Measurements from ENCODE around the gene ZEB1. TPM values are rescaled to one million over a fixed set of nuclear protein-coding genes. Genes with fewer than 3 reads are reported as not detected.

ZEB1 gene
- total and polyA plus RNA-seq, 10 of the 15 experiments (the other 5 are each of a cell fraction or from before 2014, with no cell fraction given) = 10.4 to 35.6 (median 24.5) TPM

DNA sequence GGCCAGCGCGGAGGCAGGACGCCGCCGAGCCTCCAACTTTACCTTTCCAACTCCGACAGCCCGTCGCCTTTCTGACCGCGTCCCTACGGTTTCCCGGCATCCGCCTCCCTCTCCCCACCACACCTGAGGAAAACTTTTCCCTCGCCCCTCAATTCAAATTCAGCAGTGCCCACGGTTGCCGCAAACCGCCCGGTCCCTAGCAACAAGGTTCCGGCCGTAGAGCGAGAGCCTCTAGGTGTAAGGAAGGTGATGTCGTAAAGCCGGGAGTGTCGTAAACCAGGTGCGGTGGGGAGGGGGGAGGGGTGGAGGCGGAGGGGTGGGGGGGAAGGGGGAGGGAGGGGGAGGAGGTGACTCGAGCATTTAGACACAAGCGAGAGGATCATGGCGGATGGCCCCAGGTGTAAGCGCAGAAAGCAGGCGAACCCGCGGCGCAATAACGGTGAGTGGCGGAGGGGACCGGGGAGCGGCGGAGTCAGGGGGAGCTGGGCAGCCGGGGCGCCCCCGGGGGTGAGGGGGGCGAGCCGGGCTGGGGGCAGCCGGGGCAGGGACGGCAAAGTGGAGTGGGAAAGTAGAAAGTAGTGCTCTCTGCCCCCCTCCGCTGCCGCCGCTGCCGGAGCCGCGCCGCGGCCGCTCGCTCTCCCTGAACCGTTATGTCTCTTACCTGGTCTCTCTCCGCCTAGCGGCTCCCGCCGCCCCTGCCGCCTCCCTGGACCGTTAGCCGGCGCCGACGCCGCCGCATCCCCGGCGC lies at the start of gene ZEB1 (continued):
- no peak for TF ChIP-seq PAX5 (IDR thresholded peaks at IDR 0.05; ENCODE audit: borderline replicate concordance, low read depth, low read length)
- TF ChIP-seq, protein P1, sequence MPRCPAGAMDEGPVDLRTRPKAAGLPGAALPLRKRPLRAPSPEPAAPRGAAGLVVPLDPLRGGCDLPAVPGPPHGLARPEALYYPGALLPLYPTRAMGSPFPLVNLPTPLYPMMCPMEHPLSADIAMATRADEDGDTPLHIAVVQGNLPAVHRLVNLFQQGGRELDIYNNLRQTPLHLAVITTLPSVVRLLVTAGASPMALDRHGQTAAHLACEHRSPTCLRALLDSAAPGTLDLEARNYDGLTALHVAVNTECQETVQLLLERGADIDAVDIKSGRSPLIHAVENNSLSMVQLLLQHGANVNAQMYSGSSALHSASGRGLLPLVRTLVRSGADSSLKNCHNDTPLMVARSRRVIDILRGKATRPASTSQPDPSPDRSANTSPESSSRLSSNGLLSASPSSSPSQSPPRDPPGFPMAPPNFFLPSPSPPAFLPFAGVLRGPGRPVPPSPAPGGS (IDR thresholded peaks at IDR 0.05; ENCODE audit: borderline replicate concordance, insufficient read depth, low read depth, low read length, poor library complexity, severe bottlenecking) = no peak
- TF ChIP-seq IRF4 (IDR thresholded peaks at IDR 0.05; ENCODE audit: low read depth, low read length) = no peak
- TF ChIP-seq EP300 (IDR thresholded peaks at IDR 0.05; ENCODE audit: borderline replicate concordance in 1 of 2, control insufficient read depth in 1 of 2, low read depth in 2 of 2, low read length in 2 of 2) = peak in 1 of 2 experiments; percentile 41; a peak in 1 of 4 replicates
- TF ChIP-seq TARDBP (IDR thresholded peaks at IDR 0.05; ENCODE audit: borderline replicate concordance) = no peak; the same call in 1 of the 2 replicates
- peak; percentile 80; the same call in 1 of the 2 replicates for TF ChIP-seq POLR2AphosphoS2 (IDR thresholded peaks at IDR 0.05; ENCODE audit: low read depth, low read length)
- TF ChIP-seq SPI1 (IDR thresholded peaks at IDR 0.05; ENCODE audit: borderline replicate concordance, insufficient read depth, low read depth, low read length) = no peak
- TF ChIP-seq PAX8 (IDR thresholded peaks at IDR 0.05) = no peak
- TF ChIP-seq, protein P2, sequence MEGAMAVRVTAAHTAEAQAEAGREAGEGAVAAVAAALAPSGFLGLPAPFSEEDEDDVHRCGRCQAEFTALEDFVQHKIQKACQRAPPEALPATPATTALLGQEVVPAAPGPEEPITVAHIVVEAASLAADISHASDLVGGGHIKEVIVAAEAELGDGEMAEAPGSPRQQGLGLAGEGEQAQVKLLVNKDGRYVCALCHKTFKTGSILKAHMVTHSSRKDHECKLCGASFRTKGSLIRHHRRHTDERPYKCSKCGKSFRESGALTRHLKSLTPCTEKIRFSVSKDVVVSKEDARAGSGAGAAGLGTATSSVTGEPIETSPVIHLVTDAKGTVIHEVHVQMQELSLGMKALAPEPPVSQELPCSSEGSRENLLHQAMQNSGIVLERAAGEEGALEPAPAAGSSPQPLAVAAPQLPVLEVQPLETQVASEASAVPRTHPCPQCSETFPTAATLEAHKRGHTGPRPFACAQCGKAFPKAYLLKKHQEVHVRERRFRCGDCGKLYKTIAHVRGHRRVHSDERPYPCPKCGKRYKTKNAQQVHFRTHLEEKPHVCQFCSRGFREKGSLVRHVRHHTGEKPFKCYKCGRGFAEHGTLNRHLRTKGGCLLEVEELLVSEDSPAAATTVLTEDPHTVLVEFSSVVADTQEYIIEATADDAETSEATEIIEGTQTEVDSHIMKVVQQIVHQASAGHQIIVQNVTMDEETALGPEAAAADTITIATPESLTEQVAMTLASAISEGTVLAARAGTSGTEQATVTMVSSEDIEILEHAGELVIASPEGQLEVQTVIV (IDR thresholded peaks at IDR 0.05; ENCODE audit: borderline replicate concordance, partially characterized antibody) = peak; percentile 98
- no peak for TF ChIP-seq SMAD5 (IDR thresholded peaks at IDR 0.05; ENCODE audit: low read depth)
- TF ChIP-seq CHD2 (IDR thresholded peaks at IDR 0.05; ENCODE audit: borderline replicate concordance, low read depth, low read length) = peak; percentile 20; the same call in 1 of the 2 replicates
- TF ChIP-seq CBFB (IDR thresholded peaks at IDR 0.05; ENCODE audit: low read depth) = peak; percentile 46; the same call in 1 of the 2 replicates
- no peak for TF ChIP-seq TCF3 (IDR thresholded peaks at IDR 0.05; ENCODE audit: borderline replicate concordance, insufficient read depth, low read depth, low read length)
- TF ChIP-seq SREBF2 (IDR thresholded peaks at IDR 0.05; ENCODE audit: low read length) = no peak
- no peak for TF ChIP-seq RFX5 (IDR thresholded peaks at IDR 0.05; ENCODE audit: low read depth, low read length)
- TF ChIP-seq, protein P3, sequence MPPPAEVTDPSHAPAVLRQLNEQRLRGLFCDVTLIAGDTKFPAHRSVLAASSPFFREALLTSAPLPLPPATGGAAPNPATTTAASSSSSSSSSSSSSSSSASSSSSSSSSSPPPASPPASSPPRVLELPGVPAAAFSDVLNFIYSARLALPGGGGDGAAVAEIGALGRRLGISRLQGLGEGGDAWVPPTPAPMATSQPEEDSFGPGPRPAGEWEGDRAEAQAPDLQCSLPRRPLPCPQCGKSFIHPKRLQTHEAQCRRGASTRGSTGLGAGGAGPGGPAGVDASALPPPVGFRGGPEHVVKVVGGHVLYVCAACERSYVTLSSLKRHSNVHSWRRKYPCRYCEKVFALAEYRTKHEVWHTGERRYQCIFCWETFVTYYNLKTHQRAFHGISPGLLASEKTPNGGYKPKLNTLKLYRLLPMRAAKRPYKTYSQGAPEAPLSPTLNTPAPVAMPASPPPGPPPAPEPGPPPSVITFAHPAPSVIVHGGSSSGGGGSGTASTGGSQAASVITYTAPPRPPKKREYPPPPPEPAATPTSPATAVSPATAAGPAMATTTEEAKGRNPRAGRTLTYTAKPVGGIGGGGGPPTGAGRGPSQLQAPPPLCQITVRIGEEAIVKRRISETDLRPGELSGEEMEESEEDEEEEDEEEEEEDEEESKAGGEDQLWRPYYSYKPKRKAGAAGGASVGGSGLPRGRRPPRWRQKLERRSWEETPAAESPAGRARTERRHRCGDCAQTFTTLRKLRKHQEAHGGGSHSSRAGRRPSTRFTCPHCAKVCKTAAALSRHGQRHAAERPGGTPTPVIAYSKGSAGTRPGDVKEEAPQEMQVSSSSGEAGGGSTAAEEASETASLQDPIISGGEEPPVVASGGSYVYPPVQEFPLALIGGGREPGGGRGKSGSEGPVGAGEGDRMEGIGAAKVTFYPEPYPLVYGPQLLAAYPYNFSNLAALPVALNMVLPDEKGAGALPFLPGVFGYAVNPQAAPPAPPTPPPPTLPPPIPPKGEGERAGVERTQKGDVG (CRISPR knock-in tag; IDR thresholded peaks at IDR 0.05) = no peak
- no peak for TF ChIP-seq KLF5 (IDR thresholded peaks at IDR 0.05; ENCODE audit: partially characterized antibody)
- TF ChIP-seq, protein P4, sequence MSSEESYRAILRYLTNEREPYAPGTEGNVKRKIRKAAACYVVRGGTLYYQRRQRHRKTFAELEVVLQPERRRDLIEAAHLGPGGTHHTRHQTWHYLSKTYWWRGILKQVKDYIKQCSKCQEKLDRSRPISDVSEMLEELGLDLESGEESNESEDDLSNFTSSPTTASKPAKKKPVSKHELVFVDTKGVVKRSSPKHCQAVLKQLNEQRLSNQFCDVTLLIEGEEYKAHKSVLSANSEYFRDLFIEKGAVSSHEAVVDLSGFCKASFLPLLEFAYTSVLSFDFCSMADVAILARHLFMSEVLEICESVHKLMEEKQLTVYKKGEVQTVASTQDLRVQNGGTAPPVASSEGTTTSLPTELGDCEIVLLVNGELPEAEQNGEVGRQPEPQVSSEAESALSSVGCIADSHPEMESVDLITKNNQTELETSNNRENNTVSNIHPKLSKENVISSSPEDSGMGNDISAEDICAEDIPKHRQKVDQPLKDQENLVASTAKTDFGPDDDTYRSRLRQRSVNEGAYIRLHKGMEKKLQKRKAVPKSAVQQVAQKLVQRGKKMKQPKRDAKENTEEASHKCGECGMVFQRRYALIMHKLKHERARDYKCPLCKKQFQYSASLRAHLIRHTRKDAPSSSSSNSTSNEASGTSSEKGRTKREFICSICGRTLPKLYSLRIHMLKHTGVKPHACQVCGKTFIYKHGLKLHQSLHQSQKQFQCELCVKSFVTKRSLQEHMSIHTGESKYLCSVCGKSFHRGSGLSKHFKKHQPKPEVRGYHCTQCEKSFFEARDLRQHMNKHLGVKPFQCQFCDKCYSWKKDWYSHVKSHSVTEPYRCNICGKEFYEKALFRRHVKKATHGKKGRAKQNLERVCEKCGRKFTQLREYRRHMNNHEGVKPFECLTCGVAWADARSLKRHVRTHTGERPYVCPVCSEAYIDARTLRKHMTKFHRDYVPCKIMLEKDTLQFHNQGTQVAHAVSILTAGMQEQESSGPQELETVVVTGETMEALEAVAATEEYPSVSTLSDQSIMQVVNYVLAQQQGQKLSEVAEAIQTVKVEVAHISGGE (CRISPR knock-in tag; IDR thresholded peaks at IDR 0.05) = no peak
- TF ChIP-seq CHD4 (IDR thresholded peaks at IDR 0.05) = no peak
